ENCODE measurements around the gene P2RY1. TPM values are rescaled to one million over a fixed set of nuclear protein-coding genes. Genes with fewer than 3 reads are reported as not detected.
A peak's percentile ranks its signal among the peaks of the same experiment; 100 is the strongest.

Gene P2RY1
- polyA plus RNA-seq (2013) = 8.7 TPM

DNA sequence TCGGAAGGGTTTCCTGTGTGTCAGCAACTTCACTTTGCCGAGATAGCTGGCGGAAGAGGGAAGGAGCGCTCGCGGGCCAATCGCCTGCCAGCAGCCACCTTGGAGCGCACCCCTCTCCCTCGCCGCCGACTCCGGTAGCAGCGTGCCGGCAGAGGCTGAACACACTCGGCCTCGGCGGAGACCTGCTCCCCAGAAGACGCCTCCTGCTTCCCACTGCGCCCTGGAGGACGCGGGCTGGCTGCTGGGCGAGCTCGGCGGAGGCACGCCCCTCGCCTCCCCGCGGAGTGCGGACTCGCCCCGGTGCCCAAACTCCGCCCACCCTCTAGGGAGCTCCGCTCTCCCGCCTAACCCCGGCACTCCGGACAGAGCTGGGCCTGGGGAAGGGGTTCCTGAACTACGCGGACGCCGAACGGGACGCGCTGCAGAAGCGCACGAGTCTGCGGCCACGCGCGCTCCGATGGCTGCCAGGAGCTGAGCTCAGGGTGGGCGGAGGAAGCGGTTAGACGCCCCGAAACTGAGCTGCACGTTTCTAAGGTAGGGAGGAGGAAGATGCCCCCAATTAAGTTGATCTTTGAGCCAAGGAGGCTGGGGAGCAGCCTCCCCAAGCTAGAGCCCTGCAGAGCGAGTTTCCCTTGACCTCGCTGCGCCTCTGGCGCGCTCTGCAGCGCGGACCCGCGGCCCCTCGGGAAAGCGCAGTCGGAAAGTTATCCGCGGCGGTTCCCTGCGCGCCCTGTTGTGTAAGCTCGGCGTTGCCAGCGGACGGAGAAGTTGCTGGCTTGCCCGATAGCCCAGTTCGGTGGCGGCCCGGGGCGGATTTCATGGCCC lies at the start of gene P2RY1:
TSS of gene P2RY1 (plus strand) at position 356 of the 825 bp plus-strand sequence. CDS start 652 bp downstream, outside the sequence.
- peak within 1 kb of the TSS; percentile 19 to 68 for H3K27ac ChIP-seq (ENCODE audit: insufficient read depth in 1 of 2, low read depth in 1 of 2, low read length in 2 of 2, poor library complexity in 1 of 2, severe bottlenecking in 2 of 2)
- under 1% methylated on average over 70 of the region's 81 CpGs for whole genome bisulfite sequencing (ENCODE audit: insufficient coverage)
- peaks cover 10 to 39% (median 27%) of the 10 kb centered on the region in 4 experiments for H3K4me1 ChIP-seq (ENCODE audit: control extremely low read depth in 1 of 4, control insufficient read depth in 4 of 4, insufficient read depth in 4 of 4, low read length in 3 of 4)
- peak; percentile 83 to 94 (median 90) for DNase-seq
- POLR2A ChIA-PET = interaction anchor here (0.5 to 0.8 kb wide), 2 partner anchors 272 to 894 kb away, joined by 3 to 4 read pairs; no protein-coding TSS in a partner anchor
- CTCF ChIA-PET = interaction anchor here (0.6 to 1.5 kb wide), 10 partner anchors 31 to 371 kb away, joined by 3 to 5 read pairs (median 4); no protein-coding TSS in a partner anchor
- peak within 1 kb of the TSS; percentile 65 to 96 (median 90) for H3K4me3 ChIP-seq (ENCODE audit: control insufficient read depth in 1 of 7, extremely low read depth in 1 of 7, insufficient read depth in 4 of 7, low read depth in 2 of 7, low read length in 6 of 7)
- no peaks in the 10 kb centered on the region for H3K9me3 ChIP-seq (ENCODE audit: control extremely low read depth in 1 of 5, control insufficient read depth in 4 of 5, insufficient read depth in 2 of 5, low read depth in 1 of 5, low read length in 4 of 5)
- H3K27me3 ChIP-seq (replicated peaks in 2 of 5; ENCODE audit: control insufficient read depth in 4 of 5, insufficient read depth in 5 of 5, low read length in 4 of 5) = no peaks in the 10 kb centered on the region
- peaks cover 0 to 8% (median under 1%) of the 10 kb centered on the region in 4 experiments for H3K36me3 ChIP-seq (ENCODE audit: control insufficient read depth in 4 of 4, insufficient read depth in 4 of 4, low read length in 3 of 4)

- DNase-seq = peak; percentile 4 to 31 (median 11)
- WGBS (ENCODE audit: insufficient coverage) = 100% methylated on average over 1 of the region's 4 CpGs
- Histone ChIP-seq H3K27ac (ENCODE audit: insufficient read depth in 1 of 2, low read depth in 1 of 2, low read length in 2 of 2, poor library complexity in 1 of 2, severe bottlenecking in 2 of 2) (no peak overlapping the region), H3K27me3 (replicated peaks in 2 of 5; ENCODE audit: control insufficient read depth in 4 of 5, insufficient read depth in 5 of 5, low read length in 4 of 5) (no peaks in the 10 kb centered on the region), H3K9me3 (ENCODE audit: control extremely low read depth in 1 of 5, control insufficient read depth in 4 of 5, insufficient read depth in 2 of 5, low read depth in 1 of 5, low read length in 4 of 5) (peaks cover 0 to 13% (median 6%) of the 10 kb centered on the region in 5 experiments), H3K36me3 (ENCODE audit: control insufficient read depth in 4 of 4, insufficient read depth in 4 of 4, low read length in 3 of 4) (no peaks in the 10 kb centered on the region), H3K4me1 (ENCODE audit: control extremely low read depth in 1 of 4, control insufficient read depth in 4 of 4, insufficient read depth in 4 of 4, low read length in 3 of 4) (no peaks in the 10 kb centered on the region), H3K4me3 (ENCODE audit: control insufficient read depth in 1 of 7, extremely low read depth in 1 of 7, insufficient read depth in 4 of 7, low read depth in 2 of 7, low read length in 6 of 7) (no peak overlapping the region)
- ChIA-PET CTCF (no interaction called here), POLR2A (no interaction called here)
These were observed 47.8 kb upstream of the P2RY1 start for GRCh38 chr3:152786977-152787681.

DNA sequence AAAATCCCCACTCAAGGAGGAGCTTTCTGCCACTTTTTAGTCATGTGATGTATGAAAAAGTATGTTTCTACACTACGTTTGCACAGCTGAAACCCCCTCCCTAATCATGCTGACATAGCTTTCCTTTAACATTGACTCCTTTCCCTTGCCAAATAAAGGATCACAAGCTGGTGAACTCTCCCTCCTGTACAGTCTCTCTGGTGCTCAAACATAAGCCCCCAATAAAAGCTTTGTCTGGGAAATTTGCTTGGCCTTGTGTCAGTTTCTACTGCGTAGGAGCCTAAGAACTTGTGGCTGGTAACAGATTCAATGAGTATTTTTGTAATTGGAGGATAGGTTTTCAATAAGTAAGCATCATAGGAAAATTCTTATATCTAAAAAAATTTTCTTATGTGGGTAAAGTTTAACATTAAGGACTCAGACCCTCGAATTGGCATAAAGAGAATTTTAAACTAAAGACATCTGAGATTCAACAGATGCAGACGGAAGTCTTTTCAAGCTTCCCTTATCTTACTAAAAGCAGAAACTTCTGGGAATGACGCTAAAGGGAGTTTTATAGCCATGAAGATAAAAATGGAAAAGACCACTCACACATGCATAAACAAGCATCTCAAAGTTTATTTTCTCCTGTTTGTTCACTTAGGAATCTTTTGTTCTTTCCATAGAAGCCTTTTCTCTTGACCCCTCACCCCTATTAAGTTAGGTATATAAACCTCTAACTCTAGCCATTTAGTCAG lies 44.1 kb upstream of the P2RY1 start:
- H3K27me3 ChIP-seq (replicated peaks in 2 of 5; ENCODE audit: control insufficient read depth in 4 of 5, insufficient read depth in 5 of 5, low read length in 4 of 5) = no peaks in the 10 kb centered on the region
- WGBS (ENCODE audit: insufficient coverage) = 100% methylated on average over 1 of the region's 5 CpGs
- H3K36me3 ChIP-seq (ENCODE audit: control insufficient read depth in 4 of 4, insufficient read depth in 4 of 4, low read length in 3 of 4) = no peaks in the 10 kb centered on the region
- H3K27ac ChIP-seq (ENCODE audit: insufficient read depth in 1 of 2, low read depth in 1 of 2, low read length in 2 of 2, poor library complexity in 1 of 2, severe bottlenecking in 2 of 2) = no peak overlapping the region
- H3K4me1 ChIP-seq (ENCODE audit: control extremely low read depth in 1 of 4, control insufficient read depth in 4 of 4, insufficient read depth in 4 of 4, low read length in 3 of 4) = no peaks in the 10 kb centered on the region
- CTCF ChIA-PET = no interaction called here
- no peak overlapping the region for H3K4me3 ChIP-seq (ENCODE audit: control insufficient read depth in 1 of 7, extremely low read depth in 1 of 7, insufficient read depth in 4 of 7, low read depth in 2 of 7, low read length in 6 of 7)
- no peak for DNase-seq
- POLR2A ChIA-PET = no interaction called here
- H3K9me3 ChIP-seq (ENCODE audit: control extremely low read depth in 1 of 5, control insufficient read depth in 4 of 5, insufficient read depth in 2 of 5, low read depth in 1 of 5, low read length in 4 of 5) = peaks cover 0 to 7% (median 1%) of the 10 kb centered on the region in 5 experiments

GRCh38 chr3:152793969-152794368 lies 41.0 kb upstream of the P2RY1 start:
- DNase-seq = no peak
- peaks cover 0 to 5% (median 0%) of the 10 kb centered on the region in 4 experiments for H3K4me1 ChIP-seq (ENCODE audit: control extremely low read depth in 1 of 4, control insufficient read depth in 4 of 4, insufficient read depth in 4 of 4, low read length in 3 of 4)
- no peak overlapping the region for H3K4me3 ChIP-seq (ENCODE audit: control insufficient read depth in 1 of 7, extremely low read depth in 1 of 7, insufficient read depth in 4 of 7, low read depth in 2 of 7, low read length in 6 of 7)
- H3K27ac ChIP-seq (ENCODE audit: insufficient read depth in 1 of 2, low read depth in 1 of 2, low read length in 2 of 2, poor library complexity in 1 of 2, severe bottlenecking in 2 of 2) = no peak overlapping the region
- H3K36me3 ChIP-seq (ENCODE audit: control insufficient read depth in 4 of 4, insufficient read depth in 4 of 4, low read length in 3 of 4) = no peaks in the 10 kb centered on the region
- ChIA-PET CTCF (interaction anchor here (0.9 kb wide), 1 partner anchor 19 kb away, joined by 3 read pairs; no protein-coding TSS in a partner anchor), POLR2A (no interaction called here)
- H3K9me3 ChIP-seq (ENCODE audit: control extremely low read depth in 1 of 5, control insufficient read depth in 4 of 5, insufficient read depth in 2 of 5, low read depth in 1 of 5, low read length in 4 of 5) = no peaks in the 10 kb centered on the region
- H3K27me3 ChIP-seq (replicated peaks in 2 of 5; ENCODE audit: control insufficient read depth in 4 of 5, insufficient read depth in 5 of 5, low read length in 4 of 5) = no peaks in the 10 kb centered on the region
- no CpG with 5 or more reads among the region's 2 CpGs for WGBS (ENCODE audit: insufficient coverage)

DNA sequence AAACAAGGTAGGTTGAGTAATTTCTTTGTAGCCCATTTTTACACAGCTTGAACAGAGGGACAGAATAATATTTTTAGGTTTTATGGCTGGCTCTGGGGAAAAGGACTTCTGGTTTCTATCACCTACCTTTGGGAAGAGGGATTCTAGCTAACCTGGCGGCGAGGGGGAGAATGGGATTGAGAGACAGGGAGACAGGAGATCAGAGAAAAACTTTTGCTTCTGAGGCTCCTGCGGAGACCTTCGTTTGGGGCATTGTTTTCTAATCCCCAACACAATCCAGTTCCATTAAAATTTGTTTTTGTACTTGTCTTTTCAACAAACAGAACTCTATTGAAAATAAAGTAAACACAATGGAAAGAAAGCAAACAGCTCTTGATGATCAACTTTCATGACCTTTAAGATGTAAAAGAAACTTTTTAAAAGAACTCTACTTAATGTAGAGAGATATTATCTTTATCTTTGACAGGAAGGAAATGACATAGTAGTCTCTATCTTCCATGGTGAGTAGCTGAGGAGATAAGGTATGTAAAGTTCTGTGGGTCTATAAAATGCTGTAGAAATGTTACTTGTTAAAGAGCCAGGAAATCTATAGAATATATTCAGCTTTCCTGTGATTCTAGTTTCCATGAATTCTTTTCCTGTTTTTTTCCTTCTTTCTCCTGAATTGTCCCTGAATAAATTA lies 37.0 kb upstream of the P2RY1 start:
- Histone ChIP-seq H3K4me3 (ENCODE audit: control insufficient read depth in 1 of 7, extremely low read depth in 1 of 7, insufficient read depth in 4 of 7, low read depth in 2 of 7, low read length in 6 of 7) (no peak overlapping the region), H3K36me3 (ENCODE audit: control insufficient read depth in 4 of 4, insufficient read depth in 4 of 4, low read length in 3 of 4) (no peaks in the 10 kb centered on the region), H3K27ac (ENCODE audit: insufficient read depth in 1 of 2, low read depth in 1 of 2, low read length in 2 of 2, poor library complexity in 1 of 2, severe bottlenecking in 2 of 2) (no peak overlapping the region), H3K27me3 (replicated peaks in 2 of 5; ENCODE audit: control insufficient read depth in 4 of 5, insufficient read depth in 5 of 5, low read length in 4 of 5) (no peaks in the 10 kb centered on the region), H3K9me3 (ENCODE audit: control extremely low read depth in 1 of 5, control insufficient read depth in 4 of 5, insufficient read depth in 2 of 5, low read depth in 1 of 5, low read length in 4 of 5) (no peaks in the 10 kb centered on the region), H3K4me1 (ENCODE audit: control extremely low read depth in 1 of 4, control insufficient read depth in 4 of 4, insufficient read depth in 4 of 4, low read length in 3 of 4) (peaks cover 0 to 5% (median 0%) of the 10 kb centered on the region in 4 experiments)
- ChIA-PET CTCF (interaction anchor here (1.0 kb wide), 1 partner anchor 14 kb away, joined by 3 read pairs; no protein-coding TSS in a partner anchor), POLR2A (no interaction called here)
- 92% methylated on average over 2 of the region's 4 CpGs for WGBS (ENCODE audit: insufficient coverage)
- peak in 1 of 3 donors; percentile 22 for DNase-seq

GRCh38 chr3:152811974-152812760 lies 22.8 kb upstream of the P2RY1 start:
- no peaks in the 10 kb centered on the region for H3K4me1 ChIP-seq (ENCODE audit: control extremely low read depth in 1 of 4, control insufficient read depth in 4 of 4, insufficient read depth in 4 of 4, low read length in 3 of 4)
- H3K9me3 ChIP-seq (ENCODE audit: control extremely low read depth in 1 of 5, control insufficient read depth in 4 of 5, insufficient read depth in 2 of 5, low read depth in 1 of 5, low read length in 4 of 5) = peaks cover 0 to 1% (median 0%) of the 10 kb centered on the region in 5 experiments
- ChIA-PET POLR2A (no interaction called here), CTCF (interaction anchor here (1.2 to 1.5 kb wide), 2 partner anchors 13 to 18 kb away, joined by 3 to 4 read pairs; no protein-coding TSS in a partner anchor)
- H3K27ac ChIP-seq (ENCODE audit: insufficient read depth in 1 of 2, low read depth in 1 of 2, low read length in 2 of 2, poor library complexity in 1 of 2, severe bottlenecking in 2 of 2) = no peak overlapping the region
- no peaks in the 10 kb centered on the region for H3K36me3 ChIP-seq (ENCODE audit: control insufficient read depth in 4 of 4, insufficient read depth in 4 of 4, low read length in 3 of 4)
- WGBS (ENCODE audit: insufficient coverage) = no CpG with 5 or more reads among the region's 1 CpG
- H3K27me3 ChIP-seq (replicated peaks in 2 of 5; ENCODE audit: control insufficient read depth in 4 of 5, insufficient read depth in 5 of 5, low read length in 4 of 5) = no peaks in the 10 kb centered on the region
- H3K4me3 ChIP-seq (ENCODE audit: control insufficient read depth in 1 of 7, extremely low read depth in 1 of 7, insufficient read depth in 4 of 7, low read depth in 2 of 7, low read length in 6 of 7) = no peak overlapping the region
- peak in 1 of 3 donors; percentile 39 for DNase-seq
